Fibroblast of lung (primary cell): ENCODE measurements around the gene FHIT. TPM values are rescaled to one million over a fixed set of nuclear protein-coding genes. Genes with fewer than 3 reads are reported as not detected.

Experiments
- DNase-seq, 2 donors: peaks; one replicate each; pipeline versions ENCODE4 v3.0.0 to v3.0.0-alpha.2; 2010; ENCODE audit warnings: low read depth in 2 of 2
- H2AFZ ChIP-seq: 2 replicates; pipeline ENCODE4 v1.5.1; 2012; ENCODE audit warnings: low read length, control low read depth, inconsistent platforms
- H3K27ac ChIP-seq: 2 replicates; pipeline ENCODE4 v1.5.1; 2011; ENCODE audit warnings: low read length, control low read depth; ENCODE audit not compliant: insufficient read depth
- H3K27me3 ChIP-seq: 2 replicates; pipeline ENCODE4 v1.5.1; 2011; ENCODE audit warnings: mild to moderate bottlenecking, low read length; ENCODE audit not compliant: control insufficient read depth, insufficient read depth
- H3K36me3 ChIP-seq: 2 replicates; pipeline ENCODE4 v1.5.1; 2011; ENCODE audit warnings: low read length; ENCODE audit not compliant: control insufficient read depth, insufficient read depth
- H3K4me1 ChIP-seq: 2 replicates; pipeline ENCODE4 v1.5.1; 2011; ENCODE audit warnings: low read length; ENCODE audit not compliant: control insufficient read depth, insufficient read depth; ENCODE audit errors: extremely low read depth
- H3K4me2 ChIP-seq: 2 replicates; pipeline ENCODE4 v1.5.1; 2011; ENCODE audit warnings: low read length, control low read depth; ENCODE audit not compliant: insufficient read depth; ENCODE audit errors: extremely low read depth
- H3K4me3 ChIP-seq, 4 experiments: fragments of 200-600 bp in 1 of 4; sonication (generic) in 1 of 4; replicated peaks in 1 of 4; 2 replicates each; pipeline ENCODE4 v1.5.1; 2011 to 2016; ENCODE audit warnings: low read length in 4 of 4, low read depth in 3 of 4, mild to moderate bottlenecking in 3 of 4, control low read depth in 2 of 4, inconsistent platforms in 1 of 4, mixed read lengths in 1 of 4; ENCODE audit not compliant: insufficient read depth in 1 of 4; ENCODE audit errors: control extremely low read depth in 1 of 4
- H3K79me2 ChIP-seq: 2 replicates; pipeline ENCODE4 v1.5.1; 2012; ENCODE audit warnings: mild to moderate bottlenecking, low read length, inconsistent platforms; ENCODE audit not compliant: control insufficient read depth, insufficient read depth
- H3K9ac ChIP-seq: 2 replicates; pipeline ENCODE4 v1.5.1; 2011; ENCODE audit warnings: mild to moderate bottlenecking, low read length, control low read depth; ENCODE audit not compliant: insufficient read depth
- H3K9me3 ChIP-seq: 2 replicates; pipeline ENCODE4 v1.5.1; 2012; ENCODE audit warnings: low read depth, low read length; ENCODE audit not compliant: control insufficient read depth, insufficient read depth
- H4K20me1 ChIP-seq: 2 replicates; pipeline ENCODE4 v1.5.1; 2011; ENCODE audit warnings: low read length; ENCODE audit not compliant: control insufficient read depth, insufficient read depth; ENCODE audit errors: extremely low read depth
- EZH2 ChIP-seq: IDR thresholded peaks from 2 replicates; pipeline ENCODE4 v1.5.1; 2012; ENCODE audit warnings: low read length, control low read depth, mild to moderate bottlenecking; ENCODE audit errors: missing control alignments
- polyA plus RNA-seq, 2 donors: library from polyadenylated mRNA; depleted of rRNA in 1 of 2; stranded (reverse) in 1 of 2; unstranded in 1 of 2; fragments of >200 nt; gene quantifications; 2 replicates each; pipeline ENCODE4 v1.2.1, GENCODE V29; 2011 to 2012; ENCODE audit warnings: missing spikeins in 1 of 2
- total RNA-seq: library from RNA; depleted of rRNA; stranded (reverse); fragments of >200 nt; gene quantifications from 2 replicates; pipeline ENCODE4 v1.2.1, GENCODE V29; 2014
- TF ChIP-seq, protein P1 (sequence below), 2 donors: IDR thresholded peaks in 1 of 2; conservative IDR thresholded peaks in 1 of 2; 1 replicate in 1 of 2; 2 replicates in 1 of 2; pipeline ENCODE4 v1.5.1; 2011 to 2012; ENCODE audit warnings: low read length in 2 of 2, control low read depth in 1 of 2, inconsistent platforms in 1 of 2, low read depth in 1 of 2, mild to moderate bottlenecking in 1 of 2

Gene FHIT
- total and polyA plus RNA-seq, 2 donors (not counting 1 experiment from before 2014, with no cell fraction given): 0.79 to 2.1 TPM

DNA sequence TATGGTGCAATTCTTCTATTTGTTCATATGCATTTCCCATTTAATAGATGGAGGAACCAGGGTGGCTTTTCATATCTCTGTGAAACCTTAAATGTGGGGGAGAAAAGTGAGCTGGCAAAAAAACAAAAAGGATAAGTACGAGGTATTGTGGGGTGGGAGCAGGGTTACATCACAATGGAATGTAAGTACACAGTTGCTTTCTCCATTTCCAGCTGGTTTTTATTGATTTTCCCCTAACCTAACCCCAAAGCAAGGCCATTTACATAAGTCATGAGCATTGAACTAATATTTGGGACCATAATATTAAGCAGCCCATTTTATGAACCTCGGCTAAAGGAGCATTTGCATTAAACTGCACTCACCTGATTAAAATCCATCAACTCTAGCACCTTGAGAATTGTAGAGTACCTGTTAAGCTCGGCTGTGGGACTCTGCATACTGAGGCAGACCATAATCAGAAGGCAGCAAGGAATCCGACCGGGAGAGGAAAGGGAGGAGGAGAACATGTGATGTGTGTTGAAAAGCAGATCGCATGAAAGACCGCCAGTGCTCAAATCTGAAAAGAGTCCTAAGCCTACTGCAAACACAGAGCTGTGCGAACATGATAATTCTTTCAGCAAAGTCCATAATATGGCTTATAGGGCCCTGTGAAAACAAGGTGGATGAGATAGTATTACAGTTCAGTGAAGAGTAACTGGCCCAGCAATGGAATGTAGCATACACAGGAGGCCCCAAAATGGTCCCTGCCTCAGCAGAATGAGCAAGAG lies 513.4 kb downstream of the FHIT start:
- TF ChIP-seq, protein P1, sequence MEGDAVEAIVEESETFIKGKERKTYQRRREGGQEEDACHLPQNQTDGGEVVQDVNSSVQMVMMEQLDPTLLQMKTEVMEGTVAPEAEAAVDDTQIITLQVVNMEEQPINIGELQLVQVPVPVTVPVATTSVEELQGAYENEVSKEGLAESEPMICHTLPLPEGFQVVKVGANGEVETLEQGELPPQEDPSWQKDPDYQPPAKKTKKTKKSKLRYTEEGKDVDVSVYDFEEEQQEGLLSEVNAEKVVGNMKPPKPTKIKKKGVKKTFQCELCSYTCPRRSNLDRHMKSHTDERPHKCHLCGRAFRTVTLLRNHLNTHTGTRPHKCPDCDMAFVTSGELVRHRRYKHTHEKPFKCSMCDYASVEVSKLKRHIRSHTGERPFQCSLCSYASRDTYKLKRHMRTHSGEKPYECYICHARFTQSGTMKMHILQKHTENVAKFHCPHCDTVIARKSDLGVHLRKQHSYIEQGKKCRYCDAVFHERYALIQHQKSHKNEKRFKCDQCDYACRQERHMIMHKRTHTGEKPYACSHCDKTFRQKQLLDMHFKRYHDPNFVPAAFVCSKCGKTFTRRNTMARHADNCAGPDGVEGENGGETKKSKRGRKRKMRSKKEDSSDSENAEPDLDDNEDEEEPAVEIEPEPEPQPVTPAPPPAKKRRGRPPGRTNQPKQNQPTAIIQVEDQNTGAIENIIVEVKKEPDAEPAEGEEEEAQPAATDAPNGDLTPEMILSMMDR (conservative IDR thresholded peaks at IDR 0.05 in 1 of 2, IDR thresholded peaks at IDR 0.05 in 1 of 2; ENCODE audit: low read depth in 1 of 2, low read length in 2 of 2): no peak
- no peak for TF ChIP-seq EZH2
- Histone ChIP-seq H3K9me3 (no peaks in the 10 kb centered on the region), H3K79me2 (no peaks in the 10 kb centered on the region), H3K4me1 (no peaks in the 10 kb centered on the region), H3K27ac (no peak overlapping the region), H3K27me3 (no peaks in the 10 kb centered on the region), H3K4me3 (no peak overlapping the region), H4K20me1 (no peaks in the 10 kb centered on the region), H3K36me3 (no peaks in the 10 kb centered on the region), H3K9ac (no peak overlapping the region), H2AFZ (no peak overlapping the region), H3K4me2 (no peak overlapping the region)
- DNase-seq: no peak

DNA sequence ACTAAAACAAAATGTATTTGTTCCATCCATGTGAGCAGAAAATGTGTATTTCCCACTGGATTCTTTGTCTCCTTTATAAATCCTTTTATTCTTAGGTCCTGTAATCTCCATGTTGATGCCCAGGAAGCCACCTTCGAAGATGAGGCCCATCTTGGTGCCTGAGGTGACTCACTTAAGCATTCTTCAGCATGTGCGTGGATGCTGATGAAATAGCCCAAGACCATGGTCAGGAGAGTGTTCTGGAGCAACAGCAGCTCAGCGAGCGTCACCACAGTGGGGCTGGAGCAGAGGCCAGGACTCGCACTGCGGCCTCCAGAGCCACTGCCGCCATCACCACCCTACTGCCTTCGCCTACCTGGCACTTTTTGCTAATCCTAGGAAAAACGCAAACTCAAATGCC lies 520.9 kb downstream of the FHIT start:
- H3K4me3 ChIP-seq: no peak overlapping the region
- no peaks in the 10 kb centered on the region for H3K79me2 ChIP-seq
- TF ChIP-seq, protein P1 (conservative IDR thresholded peaks at IDR 0.05 in 1 of 2, IDR thresholded peaks at IDR 0.05 in 1 of 2; ENCODE audit: low read depth in 1 of 2, low read length in 2 of 2): no peak
- no peak for TF ChIP-seq EZH2
- H3K9ac ChIP-seq: no peak overlapping the region
- H3K27me3 ChIP-seq: no peaks in the 10 kb centered on the region
- H3K9me3 ChIP-seq: no peaks in the 10 kb centered on the region
- H3K4me1 ChIP-seq: no peaks in the 10 kb centered on the region
- DNase-seq: no peak
- no peak overlapping the region for H3K4me2 ChIP-seq
- H3K27ac ChIP-seq: no peak overlapping the region
- no peaks in the 10 kb centered on the region for H3K36me3 ChIP-seq
- no peak overlapping the region for H2AFZ ChIP-seq
- no peaks in the 10 kb centered on the region for H4K20me1 ChIP-seq

DNA sequence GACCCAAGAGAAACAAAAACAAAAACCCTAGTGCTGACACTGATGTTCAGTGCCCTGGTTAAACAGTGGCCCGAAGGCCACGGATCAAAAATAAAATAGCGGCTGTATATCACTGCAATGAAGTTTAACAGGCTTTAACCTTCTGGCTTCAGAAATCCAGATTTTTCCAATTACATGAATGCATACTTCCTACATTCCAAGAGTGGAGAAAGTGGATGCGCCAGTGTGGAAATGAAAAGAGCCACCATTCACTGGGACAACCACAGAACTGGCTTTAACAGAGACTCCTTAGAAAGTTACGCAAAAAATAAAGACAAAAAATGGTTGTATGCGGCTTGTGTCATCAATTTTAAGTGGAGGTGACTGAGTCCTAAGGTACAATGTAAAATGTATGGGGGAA lies 522.2 kb downstream of the FHIT start:
- Histone ChIP-seq H3K36me3 (no peaks in the 10 kb centered on the region), H3K4me3 (no peak overlapping the region), H3K9me3 (no peaks in the 10 kb centered on the region), H4K20me1 (no peaks in the 10 kb centered on the region), H3K4me1 (no peaks in the 10 kb centered on the region), H3K27me3 (no peaks in the 10 kb centered on the region), H2AFZ (no peak overlapping the region), H3K79me2 (no peaks in the 10 kb centered on the region), H3K9ac (no peak overlapping the region), H3K4me2 (no peak overlapping the region), H3K27ac (no peak overlapping the region)
- TF ChIP-seq EZH2: no peak
- TF ChIP-seq, protein P1 (conservative IDR thresholded peaks at IDR 0.05 in 1 of 2, IDR thresholded peaks at IDR 0.05 in 1 of 2; ENCODE audit: low read depth in 1 of 2, low read length in 2 of 2): no peak
- DNase-seq: no peak
